Activated CD8-positive, alpha-beta T cell treated with anti-CD3 and anti-CD28 coated beads for 36 hours (primary cell): ENCODE data around the gene LYRM1. TPM values are rescaled to one million over a fixed set of nuclear protein-coding genes. Genes with fewer than 3 reads are reported as not detected.
"Not testable (repeated sequence)": the region's sequence is repeated elsewhere in the genome, so short reads cannot be mapped to it uniquely, and the experiment has no call there.

Experiments
- ATAC-seq: fragments of 200-7000 bp; cut with Tn5 transposase; one replicate; pipeline ENCODE4 v1.10.0; 2021; ENCODE audit warnings: mild to moderate bottlenecking, moderate library complexity
- CTCF ChIA-PET: fragments of 350-600 bp; sonication (Branson Sonifier 250); formaldehyde crosslinking; loops from one replicate; lab custom pipeline; 2021; ENCODE audit warnings: antibody characterized with exemption; lab: Charles Lee
- POLR2A ChIA-PET: fragments of 350-600 bp; sonication (Branson Sonifier 250); formaldehyde crosslinking; loops from one replicate; lab custom pipeline; 2021; ENCODE audit warnings: antibody characterized with exemption; lab: Charles Lee
- DNase-seq: peaks from one replicate; pipeline ENCODE4 v3.0.0-alpha.2; 2020
- H3K27ac Mint-ChIP-seq: one replicate; pipeline ENCODE4 v1.8.0; 2021; ENCODE audit warnings: mild to moderate bottlenecking, mixed read lengths
- H3K27me3 Mint-ChIP-seq: one replicate; pipeline ENCODE4 v1.8.0; 2021; ENCODE audit warnings: mixed read lengths
- H3K36me3 Mint-ChIP-seq: one replicate; pipeline ENCODE4 v1.8.0; 2021; ENCODE audit warnings: low read depth, mixed read lengths
- H3K4me1 Mint-ChIP-seq: one replicate; pipeline ENCODE4 v1.8.0; 2021; ENCODE audit warnings: low read depth, mixed read lengths
- H3K4me3 Mint-ChIP-seq: one replicate; pipeline ENCODE4 v1.8.0; 2021; ENCODE audit warnings: mild to moderate bottlenecking, moderate library complexity, mixed read lengths
- H3K9me3 Mint-ChIP-seq: one replicate; pipeline ENCODE4 v1.8.0; 2021; ENCODE audit warnings: mixed read lengths
- intact Hi-C: fragments of 100-400 bp; cut with micrococcal nuclease; formaldehyde crosslinking; loops from one replicate; pipeline ENCODE4 v1.10.0; 2022
- total RNA-seq, 2 experiments: library from RNA; stranded (reverse); gene quantifications; one replicate each; pipeline ENCODE4 v1.2.3, GENCODE V29; 2021
- TF ChIP-seq, protein P1 (sequence below): fragments of 200-600 bp; IDR thresholded peaks from one replicate; pipeline ENCODE4 v1.8.0; 2022; ENCODE audit warnings: antibody characterized with exemption, mild to moderate bottlenecking

LYRM1 gene
- total RNA-seq, 2 experiments from 2014 or later: 31.3 to 32.5 TPM

GRCh38 chr16:20860361-20860760 is 40.2 kb upstream of the LYRM1 start:
- POLR2A ChIA-PET: no interaction called here
- peaks cover 4% of the 10 kb centered on the region for H3K4me1 Mint-ChIP-seq
- ATAC-seq: no peak
- H3K27me3 Mint-ChIP-seq: no peaks in the 10 kb centered on the region
- CTCF ChIA-PET: no interaction called here
- intact Hi-C loops: no loop called here
- H3K4me3 Mint-ChIP-seq: no peak overlapping the region
- H3K9me3 Mint-ChIP-seq: no peaks in the 10 kb centered on the region
- no peak for DNase-seq
- peaks cover 16% of the 10 kb centered on the region for H3K36me3 Mint-ChIP-seq
- no peak overlapping the region for H3K27ac Mint-ChIP-seq
- TF ChIP-seq, protein P1, sequence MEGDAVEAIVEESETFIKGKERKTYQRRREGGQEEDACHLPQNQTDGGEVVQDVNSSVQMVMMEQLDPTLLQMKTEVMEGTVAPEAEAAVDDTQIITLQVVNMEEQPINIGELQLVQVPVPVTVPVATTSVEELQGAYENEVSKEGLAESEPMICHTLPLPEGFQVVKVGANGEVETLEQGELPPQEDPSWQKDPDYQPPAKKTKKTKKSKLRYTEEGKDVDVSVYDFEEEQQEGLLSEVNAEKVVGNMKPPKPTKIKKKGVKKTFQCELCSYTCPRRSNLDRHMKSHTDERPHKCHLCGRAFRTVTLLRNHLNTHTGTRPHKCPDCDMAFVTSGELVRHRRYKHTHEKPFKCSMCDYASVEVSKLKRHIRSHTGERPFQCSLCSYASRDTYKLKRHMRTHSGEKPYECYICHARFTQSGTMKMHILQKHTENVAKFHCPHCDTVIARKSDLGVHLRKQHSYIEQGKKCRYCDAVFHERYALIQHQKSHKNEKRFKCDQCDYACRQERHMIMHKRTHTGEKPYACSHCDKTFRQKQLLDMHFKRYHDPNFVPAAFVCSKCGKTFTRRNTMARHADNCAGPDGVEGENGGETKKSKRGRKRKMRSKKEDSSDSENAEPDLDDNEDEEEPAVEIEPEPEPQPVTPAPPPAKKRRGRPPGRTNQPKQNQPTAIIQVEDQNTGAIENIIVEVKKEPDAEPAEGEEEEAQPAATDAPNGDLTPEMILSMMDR: no peak

DNA sequence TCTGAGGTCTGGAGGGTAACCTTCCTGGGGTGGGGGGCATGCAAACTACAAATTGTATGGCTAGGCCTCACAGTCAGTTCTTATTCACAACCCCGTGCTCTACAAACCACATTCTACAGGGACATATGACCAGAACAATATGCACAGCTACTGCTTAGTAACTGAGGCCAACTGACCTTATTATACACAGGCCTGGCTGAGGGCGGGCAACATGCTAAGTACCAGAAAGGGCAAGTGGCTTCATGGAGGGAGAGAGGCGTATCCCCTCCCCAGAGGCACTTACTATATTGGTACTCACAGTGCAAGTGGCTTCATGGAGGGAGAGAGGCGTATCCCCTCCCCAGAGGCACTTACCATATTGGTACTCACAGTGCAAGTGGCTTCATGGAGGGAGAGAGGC is 39.6 kb upstream of the LYRM1 start:
- not testable (repeated sequence) for ATAC-seq, H3K4me1 Mint-ChIP-seq, H3K4me3 Mint-ChIP-seq

GRCh38 chr16:20862162-20862960 is 38.2 kb upstream of the LYRM1 start:
- Mint-ChIP-seq H3K27ac (no peak overlapping the region), H3K4me3 (no peak overlapping the region), H3K27me3 (no peaks in the 10 kb centered on the region), H3K4me1 (peaks cover 18% of the 10 kb centered on the region), H3K9me3 (no peaks in the 10 kb centered on the region), H3K36me3 (peaks cover 16% of the 10 kb centered on the region)
- DNase-seq (no peak), ATAC-seq (no peak)
- ChIA-PET POLR2A (no interaction called here), CTCF (no interaction called here)
- intact Hi-C loops: no loop called here
- TF ChIP-seq, protein P1: no peak

More for the DNA sequence above, 39.6 kb upstream of the LYRM1 start:
- POLR2A ChIA-PET, DNase-seq, H3K27ac Mint-ChIP-seq, H3K27me3 Mint-ChIP-seq, intact Hi-C loops, CTCF ChIA-PET, H3K9me3 Mint-ChIP-seq: not testable (repeated sequence)
- H3K36me3 Mint-ChIP-seq: peaks cover 16% of the 10 kb centered on the region

DNA sequence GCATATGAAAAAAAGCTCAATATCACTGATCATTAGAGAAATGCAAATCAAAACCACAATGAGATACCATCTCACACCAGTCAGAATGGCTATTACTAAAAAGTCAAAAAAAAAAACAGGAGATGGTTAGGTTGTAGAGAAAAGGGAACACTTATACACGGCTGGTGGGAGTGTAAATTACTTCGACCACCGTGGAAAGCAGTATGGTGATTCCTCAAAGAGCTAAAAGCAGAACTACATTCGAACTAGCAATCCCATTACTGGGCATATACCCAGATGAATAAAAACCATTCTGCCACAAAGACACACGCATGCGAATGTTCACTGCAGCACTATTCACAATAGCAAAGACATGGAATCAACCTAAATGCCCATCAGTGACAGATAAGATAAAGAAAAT is 36.2 kb upstream of the LYRM1 start:
- H3K27me3 Mint-ChIP-seq, H3K4me3 Mint-ChIP-seq, ATAC-seq, DNase-seq, H3K27ac Mint-ChIP-seq, H3K9me3 Mint-ChIP-seq, intact Hi-C loops: not testable (repeated sequence)
- ChIA-PET POLR2A (interaction anchor here (1.4 kb wide), 1 partner anchor 65 kb away, joined by 3 read pairs; no protein-coding TSS in a partner anchor), CTCF (interaction anchor here (6.0 kb wide), 1 partner anchor 15 kb away, joined by 30 read pairs; no protein-coding TSS in a partner anchor)
- H3K36me3 Mint-ChIP-seq: peaks cover 16% of the 10 kb centered on the region
- H3K4me1 Mint-ChIP-seq: peaks cover 18% of the 10 kb centered on the region

GRCh38 chr16:20865420-20866131 is 35.0 kb upstream of the LYRM1 start:
- CTCF ChIA-PET: interaction anchor here (0.7 to 6.0 kb wide), 4 partner anchors 9 to 18 kb away, joined by 3 to 30 read pairs (median 4); no protein-coding TSS in a partner anchor
- ATAC-seq (peak; percentile 78), DNase-seq (peak; percentile 10)
- POLR2A ChIA-PET: interaction anchor here (0.9 to 1.4 kb wide), 3 partner anchors 35 to 64 kb away, joined by 3 read pairs; partner anchors contain the start of genes DCUN1D3 and LYRM1
- Mint-ChIP-seq H3K9me3 (no peaks in the 10 kb centered on the region), H3K4me3 (no peak overlapping the region), H3K4me1 (peaks cover 21% of the 10 kb centered on the region), H3K27me3 (no peaks in the 10 kb centered on the region), H3K27ac (peak overlapping the region; percentile 73), H3K36me3 (peaks cover 7% of the 10 kb centered on the region)
- TF ChIP-seq, protein P1: no peak
- intact Hi-C loops: no loop called here
